Astrocyte (in vitro differentiated cells and primary cell): ENCODE measurements around the gene FZD7.

Experiments
- EZH2 ChIP-seq: IDR thresholded peaks from 2 replicates; pipeline ENCODE4 v1.6.1; 2012; ENCODE audit warnings: mild to moderate bottlenecking, low read length, inconsistent platforms; ENCODE audit not compliant: insufficient read depth
- TF ChIP-seq, protein P1 (sequence below): IDR thresholded peaks from 2 replicates; pipeline ENCODE4 v1.5.1; 2011; ENCODE audit warnings: low read depth, mild to moderate bottlenecking, inconsistent platforms, low read length, moderate library complexity; ENCODE audit not compliant: insufficient read depth

- TF ChIP-seq, protein P1, sequence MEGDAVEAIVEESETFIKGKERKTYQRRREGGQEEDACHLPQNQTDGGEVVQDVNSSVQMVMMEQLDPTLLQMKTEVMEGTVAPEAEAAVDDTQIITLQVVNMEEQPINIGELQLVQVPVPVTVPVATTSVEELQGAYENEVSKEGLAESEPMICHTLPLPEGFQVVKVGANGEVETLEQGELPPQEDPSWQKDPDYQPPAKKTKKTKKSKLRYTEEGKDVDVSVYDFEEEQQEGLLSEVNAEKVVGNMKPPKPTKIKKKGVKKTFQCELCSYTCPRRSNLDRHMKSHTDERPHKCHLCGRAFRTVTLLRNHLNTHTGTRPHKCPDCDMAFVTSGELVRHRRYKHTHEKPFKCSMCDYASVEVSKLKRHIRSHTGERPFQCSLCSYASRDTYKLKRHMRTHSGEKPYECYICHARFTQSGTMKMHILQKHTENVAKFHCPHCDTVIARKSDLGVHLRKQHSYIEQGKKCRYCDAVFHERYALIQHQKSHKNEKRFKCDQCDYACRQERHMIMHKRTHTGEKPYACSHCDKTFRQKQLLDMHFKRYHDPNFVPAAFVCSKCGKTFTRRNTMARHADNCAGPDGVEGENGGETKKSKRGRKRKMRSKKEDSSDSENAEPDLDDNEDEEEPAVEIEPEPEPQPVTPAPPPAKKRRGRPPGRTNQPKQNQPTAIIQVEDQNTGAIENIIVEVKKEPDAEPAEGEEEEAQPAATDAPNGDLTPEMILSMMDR, result no peak
- TF ChIP-seq EZH2, result no peak
Observed at GRCh38 chr2:202044777-202045176, 11.1 kb downstream of the FZD7 start.
